Natural killer cell (primary cell): Measurements from ENCODE around the gene LARGE1. TPM values are rescaled to one million over a fixed set of nuclear protein-coding genes. Genes with fewer than 3 reads are reported as not detected.
A peak's percentile ranks its signal among the peaks of the same experiment; 100 is the strongest.
"Not testable (repeated sequence)": the region's sequence is repeated elsewhere in the genome, so short reads cannot be mapped to it uniquely, and the experiment has no call there.

ENCODE experiments used
- ATAC-seq, 3 donors: fragments of 150-1000 bp in 2 of 3; fragments of 200-7000 bp in 1 of 3; cut with Tn5 transposase; 1 replicate in 1 of 3; 2 replicates in 2 of 3; pipeline ENCODE4 v1.10.0; 2021; ENCODE audit warnings: mild to moderate bottlenecking in 2 of 3, moderate library complexity in 2 of 3
- DNase-seq, 2 donors: peaks; one replicate each; pipeline versions ENCODE4 v3.0.0 to v3.0.0-alpha.2; 2013 to 2021; ENCODE audit warnings: mixed read lengths in 1 of 2
- H3K27ac ChIP-seq: one replicate; pipeline ENCODE4 v1.5.1; 2013; ENCODE audit warnings: mild to moderate bottlenecking, low read length
- H3K27me3 ChIP-seq: one replicate; pipeline ENCODE4 v1.6.1; 2013; ENCODE audit warnings: low read length; ENCODE audit not compliant: control insufficient read depth, insufficient read depth
- H3K36me3 ChIP-seq: one replicate; pipeline ENCODE4 v1.6.1; 2013; ENCODE audit warnings: low read length; ENCODE audit not compliant: control insufficient read depth, insufficient read depth
- H3K4me1 ChIP-seq: one replicate; pipeline ENCODE4 v1.6.1; 2013; ENCODE audit warnings: low read length; ENCODE audit not compliant: control insufficient read depth, insufficient read depth
- H3K4me3 ChIP-seq: one replicate; pipeline ENCODE4 v1.5.1; 2013; ENCODE audit warnings: low read length
- H3K9me3 ChIP-seq: one replicate; pipeline ENCODE4 v1.6.1; 2013; ENCODE audit warnings: low read length; ENCODE audit not compliant: control insufficient read depth, insufficient read depth
- H3K27ac Mint-ChIP-seq, 2 donors: one replicate each; pipeline ENCODE4 v1.8.0; 2022; ENCODE audit warnings: mild to moderate bottlenecking in 2 of 2, mixed read lengths in 2 of 2, moderate library complexity in 1 of 2
- H3K27me3 Mint-ChIP-seq, 2 donors: one replicate each; pipeline ENCODE4 v1.8.0; 2022; ENCODE audit warnings: low read depth in 2 of 2, mixed read lengths in 2 of 2
- H3K36me3 Mint-ChIP-seq: one replicate; pipeline ENCODE4 v1.8.0; 2022; ENCODE audit warnings: mixed read lengths
- H3K4me1 Mint-ChIP-seq, 2 donors: one replicate each; pipeline ENCODE4 v1.8.0; 2022; ENCODE audit warnings: mixed read lengths in 2 of 2
- H3K4me3 Mint-ChIP-seq: one replicate; pipeline ENCODE4 v1.8.0; 2022; ENCODE audit warnings: mild to moderate bottlenecking, moderate library complexity, mixed read lengths
- H3K9me3 Mint-ChIP-seq, 2 donors: one replicate each; pipeline ENCODE4 v1.8.0; 2022; ENCODE audit warnings: mixed read lengths in 2 of 2
- WGBS: methylation state at CpG from one replicate; pipeline ENCODE4 v1.1.7; 2013; ENCODE audit warnings: missing lambda C conversion rate; ENCODE audit not compliant: insufficient coverage; 5-methylcytosine and 5-hydroxymethylcytosine counted together
- intact Hi-C: fragments of 100-400 bp; cut with micrococcal nuclease; formaldehyde crosslinking; loops from one replicate; pipeline ENCODE4 v1.14.2; 2022
- total RNA-seq, 4 donors: library from RNA; stranded (reverse); fragments of 120-200 nt in 1 of 4; gene quantifications; one replicate each; pipeline versions ENCODE4 v1.2.3 to v1.2.4, GENCODE V29; 2013 to 2022
- TF ChIP-seq, protein P1 (sequence below): fragments of 200-600 bp; IDR thresholded peaks from one replicate; pipeline ENCODE4 v1.8.0; 2022; ENCODE audit warnings: antibody characterized with exemption

LARGE1 gene
- total RNA-seq, 3 donors from 2014 or later (not counting 1 experiment from before 2014, with no cell fraction given): 2.6 to 11.6 (median 4.1) TPM

DNA sequence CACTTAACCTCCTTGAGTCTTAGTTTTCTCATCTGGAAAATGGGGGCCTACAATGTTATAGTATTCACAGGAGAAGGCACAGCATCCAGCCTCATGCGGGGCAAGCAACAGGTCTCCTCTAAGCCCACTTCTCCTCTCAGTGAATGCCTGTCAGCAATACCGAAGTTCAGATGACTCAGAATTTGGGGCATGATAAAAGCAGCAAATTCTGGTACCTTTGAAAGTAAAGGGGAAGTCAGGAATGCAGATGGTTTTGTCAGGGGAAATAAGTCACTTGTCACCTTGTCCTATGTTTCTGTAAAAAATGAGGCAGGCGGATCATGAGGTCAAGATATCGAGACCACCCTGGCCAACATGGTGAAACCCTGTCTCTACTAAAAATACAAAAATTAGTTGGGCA is 350.2 kb downstream of the LARGE1 start:
- no peak overlapping the region for H3K27ac ChIP-seq
- 37% methylated on average over 4 of the region's 4 CpGs for WGBS
- TF ChIP-seq, protein P1, sequence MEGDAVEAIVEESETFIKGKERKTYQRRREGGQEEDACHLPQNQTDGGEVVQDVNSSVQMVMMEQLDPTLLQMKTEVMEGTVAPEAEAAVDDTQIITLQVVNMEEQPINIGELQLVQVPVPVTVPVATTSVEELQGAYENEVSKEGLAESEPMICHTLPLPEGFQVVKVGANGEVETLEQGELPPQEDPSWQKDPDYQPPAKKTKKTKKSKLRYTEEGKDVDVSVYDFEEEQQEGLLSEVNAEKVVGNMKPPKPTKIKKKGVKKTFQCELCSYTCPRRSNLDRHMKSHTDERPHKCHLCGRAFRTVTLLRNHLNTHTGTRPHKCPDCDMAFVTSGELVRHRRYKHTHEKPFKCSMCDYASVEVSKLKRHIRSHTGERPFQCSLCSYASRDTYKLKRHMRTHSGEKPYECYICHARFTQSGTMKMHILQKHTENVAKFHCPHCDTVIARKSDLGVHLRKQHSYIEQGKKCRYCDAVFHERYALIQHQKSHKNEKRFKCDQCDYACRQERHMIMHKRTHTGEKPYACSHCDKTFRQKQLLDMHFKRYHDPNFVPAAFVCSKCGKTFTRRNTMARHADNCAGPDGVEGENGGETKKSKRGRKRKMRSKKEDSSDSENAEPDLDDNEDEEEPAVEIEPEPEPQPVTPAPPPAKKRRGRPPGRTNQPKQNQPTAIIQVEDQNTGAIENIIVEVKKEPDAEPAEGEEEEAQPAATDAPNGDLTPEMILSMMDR: no peak
- no peaks in the 10 kb centered on the region for H3K36me3 Mint-ChIP-seq
- no peak overlapping the region for H3K27ac Mint-ChIP-seq
- H3K4me1 ChIP-seq: peaks cover 43% of the 10 kb centered on the region
- H3K4me3 Mint-ChIP-seq: no peak overlapping the region
- H3K27me3 ChIP-seq: no peaks in the 10 kb centered on the region
- H3K9me3 ChIP-seq: no peaks in the 10 kb centered on the region
- no peak overlapping the region for H3K4me3 ChIP-seq
- peaks cover 4 to 12% of the 10 kb centered on the region in 2 donors for H3K4me1 Mint-ChIP-seq
- no peak for DNase-seq
- no peaks in the 10 kb centered on the region for H3K27me3 Mint-ChIP-seq
- intact Hi-C loops: no loop called here
- no peaks in the 10 kb centered on the region for H3K9me3 Mint-ChIP-seq
- no peaks in the 10 kb centered on the region for H3K36me3 ChIP-seq
- ATAC-seq: no peak

DNA sequence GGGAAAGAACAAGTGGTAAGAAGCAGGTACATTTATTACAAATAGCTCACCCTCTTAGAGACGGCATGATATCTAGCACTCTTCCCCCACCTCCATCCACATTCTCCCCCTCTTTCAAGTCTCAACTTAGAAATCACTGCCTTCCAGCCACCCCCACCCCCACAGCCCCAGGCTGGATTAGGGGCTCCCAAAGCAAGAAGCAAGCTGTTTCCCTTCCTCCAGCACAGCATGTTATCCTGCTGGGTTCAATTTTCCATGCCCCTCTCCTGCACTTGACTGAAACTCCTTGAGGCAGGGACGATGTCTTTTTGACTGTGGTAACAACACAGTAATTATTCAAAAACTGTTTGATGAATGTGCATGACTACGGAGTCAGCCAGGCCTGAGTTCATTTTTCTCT is 350.7 kb downstream of the LARGE1 start:
- no peak overlapping the region for H3K27ac Mint-ChIP-seq
- DNase-seq (no peak), ATAC-seq (no peak)
- no peak overlapping the region for H3K4me3 Mint-ChIP-seq
- no peaks in the 10 kb centered on the region for H3K9me3 Mint-ChIP-seq
- no peak overlapping the region for H3K27ac ChIP-seq
- H3K27me3 ChIP-seq: no peaks in the 10 kb centered on the region
- H3K36me3 ChIP-seq: no peaks in the 10 kb centered on the region
- intact Hi-C loops: no loop called here
- no peaks in the 10 kb centered on the region for H3K9me3 ChIP-seq
- peaks cover 4 to 12% of the 10 kb centered on the region in 2 donors for H3K4me1 Mint-ChIP-seq
- 41% methylated on average over 3 of the region's 3 CpGs for WGBS
- H3K36me3 Mint-ChIP-seq: no peaks in the 10 kb centered on the region
- TF ChIP-seq, protein P1: no peak
- H3K4me1 ChIP-seq: peaks cover 43% of the 10 kb centered on the region
- H3K27me3 Mint-ChIP-seq: no peaks in the 10 kb centered on the region
- no peak overlapping the region for H3K4me3 ChIP-seq

DNA sequence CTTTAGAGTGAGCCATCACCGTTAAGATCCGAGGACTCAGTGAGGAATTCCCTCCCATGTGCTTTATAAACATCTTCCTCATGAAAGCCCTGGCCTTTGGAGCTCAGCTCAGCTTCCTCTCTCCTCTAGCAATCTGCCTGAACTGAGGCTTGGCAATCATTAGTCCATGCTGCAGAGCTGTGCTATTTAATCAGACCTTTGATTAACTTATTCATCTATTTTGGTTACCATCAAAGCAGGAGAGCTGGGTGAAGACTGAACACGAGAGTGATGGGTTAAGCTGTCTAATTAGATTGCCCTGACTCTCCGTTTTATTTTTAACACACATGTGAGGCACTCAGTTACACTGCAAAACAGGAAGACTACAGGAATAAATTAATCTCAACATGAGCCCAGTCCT is 351.3 kb downstream of the LARGE1 start:
- Histone ChIP-seq H3K36me3 (no peaks in the 10 kb centered on the region), H3K4me1 (peaks cover 43% of the 10 kb centered on the region), H3K27ac (peak overlapping the region; percentile 32), H3K9me3 (no peaks in the 10 kb centered on the region), H3K27me3 (no peaks in the 10 kb centered on the region), H3K4me3 (no peak overlapping the region)
- H3K4me1 Mint-ChIP-seq: peaks cover 4 to 12% of the 10 kb centered on the region in 2 donors
- WGBS: 44% methylated on average over 3 of the region's 4 CpGs
- H3K4me3 Mint-ChIP-seq: no peak overlapping the region
- ATAC-seq: no peak
- no peaks in the 10 kb centered on the region for H3K36me3 Mint-ChIP-seq
- TF ChIP-seq, protein P1: no peak
- no peak for DNase-seq
- no peak overlapping the region for H3K27ac Mint-ChIP-seq
- H3K9me3 Mint-ChIP-seq: no peaks in the 10 kb centered on the region
- intact Hi-C loops: no loop called here
- no peaks in the 10 kb centered on the region for H3K27me3 Mint-ChIP-seq

DNA sequence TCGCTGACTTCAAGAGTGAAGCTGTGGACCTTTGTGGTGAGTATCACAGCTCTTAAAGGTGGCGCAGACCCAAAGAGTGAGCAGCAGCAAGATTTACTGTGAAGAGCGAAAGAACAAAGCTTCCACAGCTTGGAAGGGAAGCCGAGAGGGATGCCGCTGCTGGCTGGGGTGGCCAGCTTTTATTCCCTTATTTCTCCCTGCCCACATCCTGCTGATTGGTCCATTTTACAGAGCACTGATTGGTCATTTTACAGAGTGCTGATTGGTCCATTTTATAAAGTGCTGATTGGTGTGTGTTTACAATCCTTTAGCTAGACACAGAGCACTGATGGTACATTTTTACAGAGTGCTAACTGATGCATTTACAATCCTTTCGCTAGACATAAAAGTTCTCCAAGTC is 353.8 kb downstream of the LARGE1 start:
- H3K4me1 ChIP-seq: peaks cover 43% of the 10 kb centered on the region
- H3K9me3 ChIP-seq, H3K27ac ChIP-seq, H3K36me3 ChIP-seq, ATAC-seq, H3K27me3 ChIP-seq, H3K27me3 Mint-ChIP-seq, H3K4me3 ChIP-seq, H3K4me3 Mint-ChIP-seq, intact Hi-C loops, H3K27ac Mint-ChIP-seq, DNase-seq, H3K36me3 Mint-ChIP-seq, H3K9me3 Mint-ChIP-seq: not testable (repeated sequence)
- WGBS: 86% methylated on average over 6 of the region's 6 CpGs
- peaks cover 4 to 12% of the 10 kb centered on the region in 2 donors for H3K4me1 Mint-ChIP-seq
